HG03066 (cell line): ENCODE data around the gene CCND2.

ENCODE experiments used
- ATAC-seq: cut with Tn5 transposase; IDR thresholded peaks from one replicate; pipeline ENCODE4 v1.9.1; 2021; ENCODE audit warnings: low read depth; ENCODE audit not compliant: unreplicated experiment

CCND2 gene

GRCh38 chr12:4289231-4289878 lies 15.8 kb downstream of the CCND2 start:
- no peak for ATAC-seq

DNA sequence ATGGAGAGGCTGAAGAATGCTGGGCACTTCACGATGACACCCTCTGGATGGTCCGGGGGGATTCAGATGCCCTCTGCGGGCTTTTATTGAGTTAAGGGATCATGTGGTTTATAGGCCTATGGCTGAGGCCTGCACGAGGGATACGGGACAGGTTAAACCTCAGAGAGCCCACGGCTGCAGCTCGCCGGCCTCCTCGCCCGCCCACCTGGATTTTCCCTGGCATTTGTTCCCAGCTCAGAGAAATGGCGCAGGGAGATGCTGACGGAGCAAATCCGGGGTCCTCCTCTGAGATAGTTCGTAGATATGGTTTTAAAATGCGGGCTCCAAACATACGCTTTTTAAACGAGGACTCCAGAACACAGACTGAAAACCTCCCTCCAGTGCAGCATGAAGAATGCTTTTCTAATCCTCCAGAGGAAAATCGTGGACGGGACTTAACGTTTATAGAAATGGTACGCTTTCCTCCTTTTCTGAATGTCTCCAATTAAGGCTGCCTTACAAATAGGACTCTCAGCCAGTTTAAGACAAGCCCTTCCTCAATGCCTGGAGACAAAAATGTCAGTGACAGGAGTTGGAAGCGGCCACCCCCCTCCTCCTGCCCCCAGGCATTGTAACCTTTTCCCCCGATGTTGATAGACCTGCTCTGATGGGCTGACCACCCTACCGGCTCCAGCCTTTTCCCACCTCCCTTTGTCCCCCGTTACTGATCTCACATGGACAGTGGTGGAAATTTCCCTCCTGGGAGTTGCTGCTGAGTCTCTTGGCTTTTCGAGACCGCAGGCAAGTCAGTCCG lies 16.6 kb downstream of the CCND2 start:
- no peak for ATAC-seq

DNA sequence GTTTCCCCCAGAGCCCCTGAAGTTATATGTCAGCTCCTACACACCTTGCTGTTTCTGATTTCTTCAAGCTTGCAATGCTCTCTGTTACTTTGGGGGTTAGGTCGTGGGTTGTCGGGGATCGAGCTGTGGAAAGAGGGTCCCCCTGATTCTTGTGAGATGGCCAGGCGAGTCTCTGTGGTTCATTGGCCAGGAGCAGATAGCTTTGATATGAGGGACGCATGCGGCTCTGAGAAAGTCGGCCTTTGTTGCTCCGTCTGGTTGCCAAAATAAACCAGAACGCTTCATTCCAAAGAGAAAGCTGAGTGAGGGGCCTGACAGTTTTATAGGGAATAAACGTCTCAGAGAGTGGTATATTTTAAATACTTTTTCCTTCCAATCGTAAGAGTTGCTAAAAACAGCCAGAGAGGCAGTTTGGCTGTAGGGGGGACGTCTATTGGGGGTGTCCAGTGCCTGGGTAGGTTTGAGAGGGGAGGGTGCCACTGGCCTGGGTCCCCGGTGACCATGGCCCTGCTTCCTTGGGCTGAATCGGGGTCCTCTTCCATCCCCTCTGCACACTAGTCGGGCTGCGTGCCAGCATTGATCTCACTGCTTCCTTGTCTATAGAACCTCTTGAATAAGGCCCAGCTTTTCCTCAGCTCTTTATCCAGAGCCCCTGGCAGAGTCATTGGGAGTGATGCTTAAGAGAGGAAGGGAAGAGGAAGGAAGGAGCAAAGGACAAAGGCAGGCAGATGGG lies 18.9 kb downstream of the CCND2 start:
- ATAC-seq = no peak

GRCh38 chr12:4293299-4293965 lies 19.9 kb downstream of the CCND2 start:
- no peak for ATAC-seq

DNA sequence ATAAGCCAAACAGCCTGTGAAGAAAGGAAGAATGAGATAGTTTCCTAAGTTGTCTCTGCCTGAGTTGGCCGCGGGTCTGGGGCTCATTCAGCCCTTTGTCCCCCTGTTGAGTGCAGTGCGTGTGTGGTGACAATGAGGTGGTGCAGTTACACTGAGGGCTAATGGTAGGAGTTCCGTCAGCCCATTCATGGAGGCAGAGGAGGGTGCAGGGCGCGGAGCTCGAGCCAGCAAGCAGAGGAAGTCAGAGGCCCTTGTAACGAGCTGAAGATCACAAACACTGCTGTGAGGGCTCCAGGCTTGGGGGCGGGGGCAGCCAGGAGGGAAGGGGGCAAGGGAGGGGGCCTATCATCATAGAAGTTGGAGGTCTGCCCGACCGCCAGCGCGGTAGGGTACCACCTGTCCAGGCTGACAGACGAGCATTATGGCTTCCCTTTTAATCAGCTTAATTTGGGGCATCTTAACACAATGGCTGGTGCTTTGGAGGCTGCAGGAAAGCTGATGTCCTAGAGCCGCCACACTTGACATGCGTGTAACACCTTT lies 20.5 kb downstream of the CCND2 start:
- ATAC-seq = no peak

DNA sequence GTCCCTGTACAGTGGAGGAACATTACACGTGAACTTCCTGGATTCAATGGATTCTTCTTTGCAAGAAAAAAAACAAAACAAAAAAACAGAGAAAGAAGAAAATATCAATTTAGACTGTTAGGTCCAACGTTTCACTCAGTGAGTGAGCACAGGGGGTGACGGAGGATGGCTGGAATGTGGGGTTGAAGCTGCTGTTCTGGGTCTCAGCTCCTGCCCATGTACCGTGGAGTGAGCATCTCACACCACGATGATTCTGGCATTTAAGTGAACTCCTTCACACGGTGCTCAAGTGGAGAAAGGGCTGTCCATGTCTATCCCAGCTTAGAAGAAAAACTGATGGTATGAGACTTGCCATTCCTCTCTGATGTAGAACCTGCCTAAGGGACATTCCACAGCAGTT lies 23.2 kb downstream of the CCND2 start:
- ATAC-seq = no peak

DNA sequence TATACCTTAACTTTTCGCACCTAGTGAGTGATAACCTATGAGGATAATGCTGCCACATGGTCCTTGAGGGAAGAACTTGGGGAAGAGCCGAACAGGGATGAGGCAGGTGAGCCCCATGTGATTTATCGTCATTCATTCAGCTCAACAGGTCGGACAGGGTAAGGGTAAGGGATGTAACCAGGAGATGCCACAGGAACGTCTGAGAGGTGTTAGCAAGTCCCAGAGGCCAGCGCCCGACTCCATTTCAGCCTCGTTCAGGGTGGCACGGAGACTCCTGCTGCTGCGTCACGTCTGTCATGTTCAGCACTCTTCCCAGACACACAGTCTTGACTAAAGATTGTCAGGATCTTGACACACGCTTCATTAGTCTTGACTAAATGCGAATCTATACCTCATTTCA lies 24.1 kb downstream of the CCND2 start:
- no peak for ATAC-seq

DNA sequence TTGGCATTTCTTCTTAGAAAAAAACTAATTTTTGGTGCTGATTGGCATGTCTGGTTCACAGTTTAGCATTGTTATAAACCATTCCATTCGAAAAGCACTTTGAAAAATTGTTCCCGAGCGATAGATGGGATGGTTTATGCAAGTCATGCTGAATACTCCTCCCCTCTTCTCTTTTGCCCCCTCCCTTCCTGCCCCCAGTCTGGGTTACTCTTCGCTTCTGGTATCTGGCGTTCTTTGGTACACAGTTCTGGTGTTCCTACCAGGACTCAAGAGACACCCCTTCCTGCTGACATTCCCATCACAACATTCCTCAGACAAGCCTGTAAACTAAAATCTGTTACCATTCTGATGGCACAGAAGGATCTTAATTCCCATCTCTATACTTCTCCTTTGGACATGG lies 27.3 kb downstream of the CCND2 start:
- ATAC-seq = no peak

GRCh38 chr12:4301932-4302501 lies 28.5 kb downstream of the CCND2 start:
- ATAC-seq = no peak

DNA sequence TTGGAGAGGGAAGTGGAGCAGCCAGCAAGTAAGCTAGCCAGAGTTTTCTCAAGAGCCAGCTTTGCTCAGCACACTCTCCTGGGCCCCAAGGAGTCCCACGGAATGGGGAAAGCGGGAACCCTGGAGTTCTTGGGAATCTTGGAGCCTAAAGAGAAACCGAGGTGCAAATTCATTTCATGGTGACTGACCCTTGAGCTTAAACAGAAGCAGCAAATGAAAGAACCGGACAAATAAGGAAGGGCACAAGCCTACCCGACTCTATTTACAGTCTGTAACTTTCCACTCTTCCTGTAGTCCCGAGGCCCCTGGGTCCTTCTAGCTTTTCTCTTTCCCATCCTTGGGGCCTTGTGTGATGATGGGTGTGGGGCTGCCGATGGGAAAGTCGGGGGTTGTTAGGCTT lies 29.3 kb downstream of the CCND2 start:
- ATAC-seq = no peak

GRCh38 chr12:4303750-4304149 lies 30.2 kb downstream of the CCND2 start:
- ATAC-seq = no peak

DNA sequence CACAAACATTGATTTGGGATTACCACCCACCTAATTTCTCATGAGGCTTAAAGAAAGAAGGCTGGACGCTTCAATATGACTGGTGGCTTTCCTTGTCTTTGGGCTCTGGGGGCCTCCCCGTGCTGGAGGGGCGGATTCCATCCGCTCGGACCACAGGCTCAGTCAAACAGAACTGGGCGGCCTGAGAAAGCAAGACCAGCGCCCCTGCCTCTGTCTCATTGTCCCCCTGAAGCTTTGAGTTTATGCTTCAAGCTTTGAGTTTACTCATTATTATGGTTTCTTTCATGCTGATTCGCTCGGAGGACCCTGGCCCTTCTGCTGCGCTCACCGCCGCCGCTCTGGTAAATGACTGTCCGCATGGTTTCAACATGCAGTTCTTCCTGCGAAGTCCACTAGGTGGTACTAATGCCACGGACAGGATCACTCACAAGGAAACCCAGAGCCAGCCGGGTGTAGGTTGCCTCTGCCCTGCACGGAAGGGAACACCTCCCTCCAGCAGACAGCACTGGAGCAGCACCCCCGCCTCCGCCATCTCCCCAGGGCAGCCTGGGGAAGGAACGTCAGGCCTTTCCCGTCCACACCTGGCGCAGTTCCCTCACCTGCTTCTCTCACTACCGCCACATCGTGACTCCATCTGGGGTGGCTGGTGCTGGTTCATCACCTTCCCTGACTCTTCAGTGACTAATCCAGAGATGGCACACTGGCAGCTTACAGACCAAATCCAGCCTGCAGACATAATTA lies 34.2 kb downstream of the CCND2 start:
- no peak for ATAC-seq

- ATAC-seq = no peak
Measured at GRCh38 chr12:4308334-4308950, 34.9 kb downstream of the CCND2 start.

- no peak for ATAC-seq
Measured at GRCh38 chr12:4311776-4312175, 38.2 kb downstream of the CCND2 start.

DNA sequence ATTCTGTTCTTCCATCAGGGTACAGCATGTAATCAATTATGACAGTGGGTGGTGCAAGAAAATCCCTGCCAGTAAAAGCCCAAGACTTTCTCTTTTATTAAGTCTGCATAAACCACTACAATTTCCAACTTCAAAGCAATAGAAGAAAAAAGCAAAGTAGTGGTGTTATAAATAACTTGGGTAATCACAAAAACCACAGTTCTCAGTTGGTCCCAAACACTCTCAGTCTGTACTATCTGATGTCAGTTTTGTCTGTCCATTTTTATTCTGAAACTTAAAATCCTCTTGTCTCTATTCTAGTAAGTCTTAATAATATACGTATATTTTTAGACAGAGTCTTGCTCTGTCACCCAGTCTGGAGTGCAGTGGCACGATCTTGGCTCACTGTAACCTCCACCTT lies 38.7 kb downstream of the CCND2 start:
- no peak for ATAC-seq

- peak; percentile 36 for ATAC-seq
Measured at GRCh38 chr12:4320497-4320852, 46.9 kb downstream of the CCND2 start.

DNA sequence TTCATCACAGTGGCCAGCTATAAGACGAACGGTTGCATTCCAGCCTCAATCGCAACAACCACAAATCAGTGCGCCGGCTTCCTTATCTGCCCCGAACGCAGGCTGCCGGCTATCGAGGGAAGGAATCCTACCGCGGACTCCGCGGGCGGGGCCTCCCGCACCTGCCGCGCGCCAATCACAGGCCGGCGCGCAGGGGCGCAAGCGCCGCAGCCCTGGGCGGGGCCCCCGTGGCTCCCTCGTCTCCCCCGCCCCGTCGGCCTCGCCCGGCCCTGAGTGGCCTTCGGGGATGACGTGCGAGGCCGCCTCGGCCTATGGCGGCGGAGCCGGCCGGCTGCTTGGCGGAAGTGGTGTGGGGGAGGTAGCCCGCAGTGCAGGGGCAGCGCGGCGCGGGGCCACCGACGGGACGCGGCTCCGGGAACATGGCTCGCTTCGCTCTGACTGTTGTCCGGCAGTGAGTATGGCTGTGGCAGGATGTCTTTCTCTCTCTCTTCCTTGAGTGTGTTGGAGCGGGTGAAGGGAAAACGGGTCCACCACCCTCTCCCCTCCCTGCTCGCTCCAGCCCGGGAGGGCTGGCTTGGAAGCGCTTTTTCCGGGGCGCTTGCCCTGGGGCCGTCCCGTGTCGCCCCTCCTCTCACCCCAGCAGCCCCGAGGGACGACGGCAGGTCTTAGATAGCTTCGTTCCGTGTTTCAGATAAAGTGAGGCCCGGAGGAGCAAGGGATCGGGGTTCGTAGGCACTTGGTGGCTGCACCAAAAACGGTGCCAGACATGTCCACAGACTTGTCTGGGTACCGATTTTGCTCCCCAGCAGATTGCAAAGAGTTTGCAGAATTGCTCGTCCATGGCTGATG lies 47.5 kb downstream of the CCND2 start, which contains the start of gene TIGAR:
Gene TIGAR (plus strand): TSS at position 361 of the 849 bp plus-strand sequence. CDS start 59 bp downstream, at position 420.
- ATAC-seq = peak; percentile 93

GRCh38 chr12:4322726-4323125 lies 49.2 kb downstream of the CCND2 start:
- ATAC-seq = no peak
